ENCODE measurements around the gene PSAT1.

Gene PSAT1

GRCh38 chr9:78356634-78357033 lies 59.7 kb downstream of the PSAT1 start:
- Histone ChIP-seq H3K36me3 (replicated peaks; ENCODE audit: low read depth, low read length) (no peaks in the 10 kb centered on the region), H2AFZ (ENCODE audit: low read depth, low read length) (no peak overlapping the region), H3K27me3 (ENCODE audit: low read depth, low read length) (no peaks in the 10 kb centered on the region), H3K79me2 (ENCODE audit: low read length) (no peaks in the 10 kb centered on the region), H4K20me1 (ENCODE audit: insufficient read depth, low read length) (no peaks in the 10 kb centered on the region), H3K9me3 (ENCODE audit: insufficient read depth, low read length) (no peaks in the 10 kb centered on the region), H3K4me3 (ENCODE audit: low read length) (no peak overlapping the region), H3K4me2 (ENCODE audit: low read length) (no peak overlapping the region), H3K4me1 (ENCODE audit: low read length) (peaks cover 6% of the 10 kb centered on the region), H3K9ac (ENCODE audit: low read length) (no peak overlapping the region), H3K27ac (ENCODE audit: low read length) (no peak overlapping the region)
- TF ChIP-seq CTCF (IDR thresholded peaks at IDR 0.05; ENCODE audit: low read depth, low read length) (no peak), EZH2phosphoT487 (IDR thresholded peaks at IDR 0.05; ENCODE audit: low read depth) (no peak)

DNA sequence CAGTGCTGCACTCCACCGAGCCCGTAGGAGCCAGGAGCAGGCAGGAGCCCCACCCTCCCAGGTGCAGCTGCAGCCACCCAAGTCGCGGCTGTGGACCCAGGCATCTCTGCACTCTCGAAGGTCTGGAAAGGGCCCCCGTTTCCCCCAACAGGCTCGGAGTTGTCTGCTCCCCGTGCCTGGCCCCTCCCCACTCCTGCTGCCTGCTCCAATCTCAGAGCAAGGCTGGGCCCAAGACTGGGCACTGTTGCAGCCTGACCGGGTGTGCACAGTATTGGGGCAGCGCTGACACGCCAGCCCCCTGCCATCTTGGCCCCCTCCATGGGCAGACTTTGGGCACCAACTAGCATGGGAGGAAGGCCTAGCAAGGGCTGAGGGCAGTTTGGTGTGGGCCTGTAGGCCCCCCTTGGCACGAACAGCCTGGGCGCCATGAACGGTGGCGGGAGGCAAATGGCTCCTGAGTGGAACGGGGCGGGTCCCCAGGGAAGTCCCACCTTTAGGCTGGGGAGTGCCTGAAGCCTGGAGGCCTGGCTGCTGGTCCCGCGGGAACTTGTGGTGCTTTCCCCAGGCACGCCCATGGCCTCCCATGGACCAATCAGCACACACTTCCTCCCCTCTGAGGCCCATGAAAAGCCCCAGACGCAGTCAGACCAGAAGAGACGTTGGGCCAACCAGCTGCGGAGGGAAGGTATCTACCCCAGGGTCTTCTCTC lies 60.4 kb downstream of the PSAT1 start:
- peaks cover 6% of the 10 kb centered on the region for H3K4me1 ChIP-seq (ENCODE audit: low read length)
- 0 out of 2 replicates have a peak overlapping the region, but pooled peaks have one; percentile 17 for H3K4me2 ChIP-seq (ENCODE audit: low read length)
- H3K4me3 ChIP-seq (ENCODE audit: low read length), result no peak overlapping the region
- H3K9me3 ChIP-seq (ENCODE audit: insufficient read depth, low read length), result no peaks in the 10 kb centered on the region
- TF ChIP-seq CTCF (IDR thresholded peaks at IDR 0.05; ENCODE audit: low read depth, low read length) (no peak), EZH2phosphoT487 (IDR thresholded peaks at IDR 0.05; ENCODE audit: low read depth) (no peak)
- no peaks in the 10 kb centered on the region for H3K79me2 ChIP-seq (ENCODE audit: low read length)
- H3K27me3 ChIP-seq (ENCODE audit: low read depth, low read length), result no peaks in the 10 kb centered on the region
- no peak overlapping the region for H3K9ac ChIP-seq (ENCODE audit: low read length)
- no peak overlapping the region; the same call in 1 of the 2 replicates for H2AFZ ChIP-seq (ENCODE audit: low read depth, low read length)
- no peaks in the 10 kb centered on the region for H3K36me3 ChIP-seq (replicated peaks; ENCODE audit: low read depth, low read length)
- H4K20me1 ChIP-seq (ENCODE audit: insufficient read depth, low read length), result no peaks in the 10 kb centered on the region
- H3K27ac ChIP-seq (ENCODE audit: low read length), result no peak overlapping the region

- no peak overlapping the region for H3K9ac ChIP-seq (ENCODE audit: low read length)
- TF ChIP-seq EZH2phosphoT487 (IDR thresholded peaks at IDR 0.05; ENCODE audit: low read depth), result no peak
- TF ChIP-seq CTCF (IDR thresholded peaks at IDR 0.05; ENCODE audit: low read depth, low read length), result no peak
- no peak overlapping the region for H3K4me3 ChIP-seq (ENCODE audit: low read length)
- H3K4me1 ChIP-seq (ENCODE audit: low read length), result peaks cover 6% of the 10 kb centered on the region
- no peaks in the 10 kb centered on the region for H4K20me1 ChIP-seq (ENCODE audit: insufficient read depth, low read length)
- no peak overlapping the region for H3K27ac ChIP-seq (ENCODE audit: low read length)
- no peak overlapping the region for H2AFZ ChIP-seq (ENCODE audit: low read depth, low read length)
- no peaks in the 10 kb centered on the region for H3K36me3 ChIP-seq (replicated peaks; ENCODE audit: low read depth, low read length)
- no peak overlapping the region for H3K4me2 ChIP-seq (ENCODE audit: low read length)
- no peaks in the 10 kb centered on the region for H3K9me3 ChIP-seq (ENCODE audit: insufficient read depth, low read length)
- H3K27me3 ChIP-seq (ENCODE audit: low read depth, low read length), result no peaks in the 10 kb centered on the region
- H3K79me2 ChIP-seq (ENCODE audit: low read length), result no peaks in the 10 kb centered on the region
Measured at GRCh38 chr9:78358329-78359051, 61.6 kb downstream of the PSAT1 start.

DNA sequence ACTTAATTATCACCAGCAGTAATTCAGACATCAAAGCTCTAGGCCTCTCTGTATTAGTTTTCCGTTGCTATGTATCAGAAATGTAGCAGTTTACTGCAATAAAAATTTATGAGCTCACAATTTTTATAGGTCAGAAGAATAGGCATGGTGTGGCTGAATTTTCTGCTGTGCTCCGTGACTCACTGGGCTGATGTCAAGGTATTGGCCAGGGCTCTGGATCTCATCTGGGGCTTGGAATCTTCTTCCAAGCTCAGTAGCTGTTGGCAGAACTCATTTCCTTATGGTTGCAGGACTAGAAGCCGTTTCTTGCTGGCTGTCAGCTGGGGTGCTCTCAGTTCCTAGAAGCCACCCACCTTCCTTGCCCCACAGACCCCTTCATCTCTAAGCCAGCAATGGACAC lies 66.3 kb downstream of the PSAT1 start:
- Histone ChIP-seq H2AFZ (ENCODE audit: low read depth, low read length) (no peak overlapping the region), H3K36me3 (replicated peaks; ENCODE audit: low read depth, low read length) (no peaks in the 10 kb centered on the region), H4K20me1 (ENCODE audit: insufficient read depth, low read length) (no peaks in the 10 kb centered on the region), H3K9ac (ENCODE audit: low read length) (no peak overlapping the region), H3K79me2 (ENCODE audit: low read length) (no peaks in the 10 kb centered on the region), H3K27me3 (ENCODE audit: low read depth, low read length) (no peaks in the 10 kb centered on the region), H3K4me2 (ENCODE audit: low read length) (no peak overlapping the region), H3K4me3 (ENCODE audit: low read length) (no peak overlapping the region), H3K9me3 (ENCODE audit: insufficient read depth, low read length) (no peaks in the 10 kb centered on the region), H3K4me1 (ENCODE audit: low read length) (no peaks in the 10 kb centered on the region), H3K27ac (ENCODE audit: low read length) (no peak overlapping the region)
- TF ChIP-seq CTCF (IDR thresholded peaks at IDR 0.05; ENCODE audit: low read depth, low read length) (no peak), EZH2phosphoT487 (IDR thresholded peaks at IDR 0.05; ENCODE audit: low read depth) (no peak)
